HEK293 (cell line): Measurements from ENCODE around the gene SPATA7.
"Not testable (repeated sequence)": the region's sequence is repeated elsewhere in the genome, so short reads cannot be mapped to it uniquely, and the experiment has no call there.

Experiments
- CTCF ChIA-PET: fragments of 350-600 bp; formaldehyde crosslinking; extraction: SDS; loops from one replicate; lab custom pipeline; 2021; ENCODE audit warnings: antibody characterized with exemption; lab: Yijun Ruan, JAX
- POLR2A ChIA-PET: fragments of 300-600 bp; formaldehyde crosslinking; extraction: SDS; loops from one replicate; lab custom pipeline; 2020; ENCODE audit warnings: antibody characterized with exemption, inconsistent platforms; lab: Yijun Ruan, JAX
- H3K27ac ChIP-seq: fragments of 200-500 bp; sonication (Bioruptor generic); 2 replicates; pipeline ENCODE4 v1.5.1; 2014; ENCODE audit warnings: low read depth, low read length, control low read depth, inconsistent platforms; ENCODE audit errors: extremely low read depth
- H3K36me3 ChIP-seq, 2 experiments: fragments of 200-500 bp in 1 of 2; sonication (Bioruptor generic) in 1 of 2; 1 replicate in 1 of 2; 2 replicates in 1 of 2; pipeline ENCODE4 v1.5.1; 2014 to 2017; ENCODE audit warnings: inconsistent platforms in 2 of 2, low read length in 2 of 2; ENCODE audit not compliant: control insufficient read depth in 2 of 2, insufficient read depth in 1 of 2
- H3K4me1 ChIP-seq: fragments of 200-500 bp; sonication (Bioruptor generic); 2 replicates; pipeline ENCODE4 v1.5.1; 2014; ENCODE audit warnings: mild to moderate bottlenecking, low read length, inconsistent platforms; ENCODE audit not compliant: control insufficient read depth, insufficient read depth
- H3K4me3 ChIP-seq: 2 replicates; pipeline ENCODE4 v1.5.1; 2011; ENCODE audit warnings: low read depth, mild to moderate bottlenecking, control low read depth, low read length, moderate library complexity
- H3K9me3 ChIP-seq: fragments of 200-500 bp; sonication (Bioruptor generic); 2 replicates; pipeline ENCODE4 v1.5.1; 2014; ENCODE audit warnings: low read depth, low read length, inconsistent platforms; ENCODE audit not compliant: control insufficient read depth, insufficient read depth
- IKZF3 ChIP-seq: fragments of 450-650 bp; IDR thresholded peaks from 2 replicates; pipeline ENCODE4 v1.5.0; 2018; ENCODE audit warnings: missing biosample characterization, mild to moderate bottlenecking, missing genetic modification characterization, moderate library complexity
- MEIS1 ChIP-seq: sonication (generic); formaldehyde crosslinking; IDR thresholded peaks from 2 replicates; pipeline ENCODE4 v1.8.1; 2022; ENCODE audit warnings: missing genetic modification reagents, mild to moderate bottlenecking, borderline replicate concordance
- SP2 ChIP-seq: fragments of 450-650 bp; formaldehyde crosslinking; IDR thresholded peaks from 2 replicates; pipeline ENCODE4 v1.5.1; 2016; ENCODE audit warnings: missing biosample characterization, missing genetic modification characterization
- YY1 ChIP-seq: fragments of 450-650 bp; formaldehyde crosslinking; IDR thresholded peaks from 2 replicates; pipeline ENCODE4 v1.5.1; 2018; ENCODE audit warnings: missing biosample characterization, missing genetic modification characterization
- ZBTB7A ChIP-seq: fragments of 450-650 bp; formaldehyde crosslinking; IDR thresholded peaks from 2 replicates; pipeline ENCODE4 v1.5.1; 2016; ENCODE audit warnings: low read depth, missing biosample characterization, missing genetic modification characterization
- ZFHX2 ChIP-seq: fragments of 450-650 bp; formaldehyde crosslinking; conservative IDR thresholded peaks from 2 replicates; pipeline ENCODE4 v1.5.1; 2016; ENCODE audit warnings: missing biosample characterization, missing genetic modification characterization
- ZNF16 ChIP-seq: fragments of 450-650 bp; formaldehyde crosslinking; IDR thresholded peaks from 2 replicates; pipeline ENCODE4 v1.5.1; 2016; ENCODE audit warnings: low read depth, missing biosample characterization, missing genetic modification characterization
- ZNF26 ChIP-seq: fragments of 450-650 bp; formaldehyde crosslinking; IDR thresholded peaks from 2 replicates; pipeline ENCODE4 v1.5.1; 2016; ENCODE audit warnings: missing biosample characterization, missing genetic modification characterization
- ZNF366 ChIP-seq: fragments of 450-650 bp; formaldehyde crosslinking; conservative IDR thresholded peaks from 2 replicates; pipeline ENCODE4 v1.5.1; 2016; ENCODE audit warnings: missing biosample characterization, missing genetic modification characterization
- ZNF426 ChIP-seq: fragments of 450-650 bp; formaldehyde crosslinking; IDR thresholded peaks from 2 replicates; pipeline ENCODE4 v1.5.1; 2017; ENCODE audit warnings: missing biosample characterization, missing genetic modification characterization, mild to moderate bottlenecking, inconsistent platforms, moderate library complexity
- ZNF529 ChIP-seq: fragments of 450-650 bp; formaldehyde crosslinking; IDR thresholded peaks from 2 replicates; pipeline ENCODE4 v1.5.1; 2017; ENCODE audit warnings: missing genetic modification characterization, missing biosample characterization; ENCODE audit not compliant: insufficient replicate concordance
- ZNF555 ChIP-seq: fragments of 450-650 bp; formaldehyde crosslinking; conservative IDR thresholded peaks from 2 replicates; pipeline ENCODE4 v1.5.1; 2017; ENCODE audit warnings: missing biosample characterization, mild to moderate bottlenecking, missing genetic modification characterization, inconsistent platforms
- ZNF654 ChIP-seq: fragments of 450-650 bp; formaldehyde crosslinking; IDR thresholded peaks from 2 replicates; pipeline ENCODE4 v1.5.1; 2016; ENCODE audit warnings: low read depth, missing biosample characterization, missing genetic modification characterization
- TF ChIP-seq, protein P1 (sequence below): fragments of 450-650 bp; formaldehyde crosslinking; IDR thresholded peaks from 2 replicates; pipeline ENCODE4; 2016; ENCODE audit warnings: missing biosample characterization, missing genetic modification characterization
- TF ChIP-seq, protein P2 (sequence below): fragments of 450-650 bp; formaldehyde crosslinking; IDR thresholded peaks from 2 replicates; pipeline ENCODE4 v1.5.1; 2016; ENCODE audit warnings: missing biosample characterization, missing genetic modification characterization
- TF ChIP-seq, protein P3 (sequence below): fragments of 450-650 bp; formaldehyde crosslinking; IDR thresholded peaks from 2 replicates; pipeline ENCODE4 v1.5.1; 2016; ENCODE audit warnings: missing biosample characterization, missing genetic modification characterization

SPATA7 gene

DNA sequence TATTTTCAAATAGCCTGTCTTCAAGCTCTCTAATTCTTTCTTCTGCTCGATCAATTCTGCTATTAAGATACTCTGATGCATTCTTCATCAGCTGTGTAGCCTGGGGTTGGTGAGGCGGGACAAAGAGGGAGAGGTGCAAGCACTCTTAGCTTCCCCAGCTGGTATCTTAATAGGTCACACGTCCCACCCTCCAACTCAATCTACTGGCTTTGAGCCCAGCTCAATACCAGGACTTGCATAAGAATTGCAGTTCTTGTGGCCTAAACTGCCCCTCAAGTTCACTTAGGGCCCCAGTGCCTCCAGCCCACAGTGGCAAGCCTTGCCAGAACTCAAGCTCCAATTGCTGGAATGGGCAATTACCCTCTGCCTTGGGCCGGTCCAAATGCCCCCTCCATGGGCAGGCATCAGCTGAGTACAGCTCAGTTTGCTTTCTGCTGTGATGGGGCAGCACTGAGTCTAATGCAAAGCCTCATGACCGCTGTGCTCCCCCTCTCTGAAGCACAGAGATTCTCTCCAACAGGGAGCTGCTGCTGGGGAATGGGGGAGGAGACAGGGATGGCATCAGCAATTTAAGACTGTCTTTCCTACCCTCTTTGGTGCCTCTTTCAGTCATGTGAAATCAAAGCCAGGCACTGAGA is 5.6 kb upstream of the SPATA7 start:
- Histone ChIP-seq H3K4me1 (no peaks in the 10 kb centered on the region), H3K36me3 (no peaks in the 10 kb centered on the region), H3K4me3 (no peak overlapping the region), H3K27ac (no peak overlapping the region), H3K9me3 (no peaks in the 10 kb centered on the region)
- POLR2A ChIA-PET = no interaction called here
- CTCF ChIA-PET = interaction anchor here (0.5 to 3.6 kb wide), 8 partner anchors 16 to 434 kb away, joined by 3 to 29 read pairs (median 3); no protein-coding TSS in a partner anchor
- no peak for TF ChIP-seq ZNF26
- no peak for TF ChIP-seq IKZF3 (tag by site-specific recombination)
- no peak for TF ChIP-seq ZBTB7A (tag by site-specific recombination)
- TF ChIP-seq ZNF529 = no peak
- TF ChIP-seq YY1 (tag by site-specific recombination) = no peak
- TF ChIP-seq, protein P1, sequence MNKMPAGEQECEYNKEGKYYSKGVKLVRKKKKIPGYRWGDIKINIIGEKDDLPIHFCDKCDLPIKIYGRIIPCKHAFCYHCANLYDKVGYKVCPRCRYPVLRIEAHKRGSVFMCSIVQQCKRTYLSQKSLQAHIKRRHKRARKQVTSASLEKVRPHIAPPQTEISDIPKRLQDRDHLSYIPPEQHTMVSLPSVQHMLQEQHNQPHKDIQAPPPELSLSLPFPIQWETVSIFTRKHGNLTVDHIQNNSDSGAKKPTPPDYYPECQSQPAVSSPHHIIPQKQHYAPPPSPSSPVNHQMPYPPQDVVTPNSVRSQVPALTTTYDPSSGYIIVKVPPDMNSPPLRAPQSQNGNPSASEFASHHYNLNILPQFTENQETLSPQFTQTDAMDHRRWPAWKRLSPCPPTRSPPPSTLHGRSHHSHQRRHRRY (tag by site-specific recombination) = no peak

- H3K27ac ChIP-seq = no peak overlapping the region
- H3K9me3 ChIP-seq = no peaks in the 10 kb centered on the region
- peak; percentile 31 for TF ChIP-seq ZNF654 (tag by site-specific recombination)
- no peak for TF ChIP-seq ZNF16 (tag by site-specific recombination)
- no peak overlapping the region for H3K4me3 ChIP-seq
- ChIA-PET POLR2A (no interaction called here), CTCF (interaction anchor here (0.7 to 3.6 kb wide), 7 partner anchors 17 to 435 kb away, joined by 3 to 29 read pairs (median 4); no protein-coding TSS in a partner anchor)
- no peaks in the 10 kb centered on the region for H3K4me1 ChIP-seq
- no peaks in the 10 kb centered on the region for H3K36me3 ChIP-seq
Observed at GRCh38 chr14:88380405-88380804, 5.1 kb upstream of the SPATA7 start.

- POLR2A ChIA-PET, H3K36me3 ChIP-seq, H3K9me3 ChIP-seq, H3K27ac ChIP-seq, H3K4me1 ChIP-seq, H3K4me3 ChIP-seq: not testable (repeated sequence)
- CTCF ChIA-PET = interaction anchor here (1.0 to 3.6 kb wide), 4 partner anchors 18 to 193 kb away, joined by 3 to 29 read pairs (median 7); no protein-coding TSS in a partner anchor
Observed at GRCh38 chr14:88381634-88382033, 3.8 kb upstream of the SPATA7 start.

- H3K36me3 ChIP-seq = no peaks in the 10 kb centered on the region
- no peaks in the 10 kb centered on the region for H3K9me3 ChIP-seq
- peaks cover 3% of the 10 kb centered on the region; the same call in 1 of the 2 replicates for H3K4me1 ChIP-seq
- peak overlapping the region; percentile 95 for H3K4me3 ChIP-seq
- CTCF ChIA-PET = interaction anchor here (0.6 to 1.4 kb wide), 3 partner anchors 80 to 371 kb away, joined by 3 to 4 read pairs (median 3); no protein-coding TSS in a partner anchor
- POLR2A ChIA-PET = no interaction called here
- no peak overlapping the region for H3K27ac ChIP-seq
- TF ChIP-seq ZNF426 (tag by site-specific recombination) = no peak
- no peak for TF ChIP-seq SP2 (tag by site-specific recombination)
- no peak for TF ChIP-seq ZNF366 (tag by site-specific recombination)
- TF ChIP-seq MEIS1 = no peak
- TF ChIP-seq ZNF529 = no peak
- TF ChIP-seq, protein P2, sequence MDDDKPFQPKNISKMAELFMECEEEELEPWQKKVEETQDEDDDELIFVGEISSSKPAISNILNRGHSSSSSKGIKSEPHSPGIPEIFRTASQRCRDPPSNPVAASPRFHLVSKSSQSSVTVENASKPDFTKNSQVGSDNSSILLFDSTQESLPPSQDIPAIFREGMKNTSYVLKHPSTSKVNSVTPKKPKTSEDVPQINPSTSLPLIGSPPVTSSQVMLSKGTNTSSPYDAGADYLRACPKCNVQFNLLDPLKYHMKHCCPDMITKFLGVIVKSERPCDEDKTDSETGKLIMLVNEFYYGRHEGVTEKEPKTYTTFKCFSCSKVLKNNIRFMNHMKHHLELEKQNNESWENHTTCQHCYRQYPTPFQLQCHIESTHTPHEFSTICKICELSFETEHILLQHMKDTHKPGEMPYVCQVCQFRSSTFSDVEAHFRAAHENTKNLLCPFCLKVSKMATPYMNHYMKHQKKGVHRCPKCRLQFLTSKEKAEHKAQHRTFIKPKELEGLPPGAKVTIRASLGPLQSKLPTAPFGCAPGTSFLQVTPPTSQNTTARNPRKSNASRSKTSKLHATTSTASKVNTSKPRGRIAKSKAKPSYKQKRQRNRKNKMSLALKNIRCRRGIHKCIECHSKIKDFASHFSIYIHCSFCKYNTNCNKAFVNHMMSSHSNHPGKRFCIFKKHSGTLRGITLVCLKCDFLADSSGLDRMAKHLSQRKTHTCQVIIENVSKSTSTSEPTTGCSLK (tag by site-specific recombination) = no peak
- no peak for TF ChIP-seq ZNF555
- TF ChIP-seq ZFHX2 (tag by site-specific recombination) = 0 out of 2 replicates have a peak, but pooled peaks have one; percentile 11
- TF ChIP-seq, protein P3, sequence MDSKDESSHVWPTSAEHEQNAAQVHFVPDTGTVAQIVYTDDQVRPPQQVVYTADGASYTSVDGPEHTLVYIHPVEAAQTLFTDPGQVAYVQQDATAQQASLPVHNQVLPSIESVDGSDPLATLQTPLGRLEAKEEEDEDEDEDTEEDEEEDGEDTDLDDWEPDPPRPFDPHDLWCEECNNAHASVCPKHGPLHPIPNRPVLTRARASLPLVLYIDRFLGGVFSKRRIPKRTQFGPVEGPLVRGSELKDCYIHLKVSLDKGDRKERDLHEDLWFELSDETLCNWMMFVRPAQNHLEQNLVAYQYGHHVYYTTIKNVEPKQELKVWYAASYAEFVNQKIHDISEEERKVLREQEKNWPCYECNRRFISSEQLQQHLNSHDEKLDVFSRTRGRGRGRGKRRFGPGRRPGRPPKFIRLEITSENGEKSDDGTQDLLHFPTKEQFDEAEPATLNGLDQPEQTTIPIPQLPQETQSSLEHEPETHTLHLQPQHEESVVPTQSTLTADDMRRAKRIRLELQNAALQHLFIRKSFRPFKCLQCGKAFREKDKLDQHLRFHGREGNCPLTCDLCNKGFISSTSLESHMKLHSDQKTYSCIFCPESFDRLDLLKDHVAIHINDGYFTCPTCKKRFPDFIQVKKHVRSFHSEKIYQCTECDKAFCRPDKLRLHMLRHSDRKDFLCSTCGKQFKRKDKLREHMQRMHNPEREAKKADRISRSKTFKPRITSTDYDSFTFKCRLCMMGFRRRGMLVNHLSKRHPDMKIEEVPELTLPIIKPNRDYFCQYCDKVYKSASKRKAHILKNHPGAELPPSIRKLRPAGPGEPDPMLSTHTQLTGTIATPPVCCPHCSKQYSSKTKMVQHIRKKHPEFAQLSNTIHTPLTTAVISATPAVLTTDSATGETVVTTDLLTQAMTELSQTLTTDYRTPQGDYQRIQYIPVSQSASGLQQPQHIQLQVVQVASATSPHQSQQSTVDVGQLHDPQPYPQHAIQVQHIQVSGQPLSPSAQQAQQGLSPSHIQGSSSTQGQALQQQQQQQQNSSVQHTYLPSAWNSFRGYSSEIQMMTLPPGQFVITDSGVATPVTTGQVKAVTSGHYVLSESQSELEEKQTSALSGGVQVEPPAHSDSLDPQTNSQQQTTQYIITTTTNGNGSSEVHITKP = peak; percentile 84
Observed at GRCh38 chr14:88384718-88385117, 739 bp upstream of the SPATA7 start.
